HepG2 (cell line): ENCODE results near the gene PPFIA4. TPM values are rescaled to one million over a fixed set of nuclear protein-coding genes. Genes with fewer than 3 reads are reported as not detected.

ENCODE experiments used
- ATAC-seq: fragments of 200-7000 bp; cut with Tn5 transposase; 3 replicates; pipeline ENCODE4 v1.9.1; 2020; ENCODE audit warnings: mild to moderate bottlenecking, moderate library complexity
- BruUV-seq: library from RNA; stranded (reverse); fragments of 400-500 nt; replicated peaks from 2 replicates; lab custom pipeline; 2021; lab: Mats Ljungman, UMichigan
- CTCF ChIA-PET: fragments of 300-600 bp; formaldehyde crosslinking; extraction: SDS; loops from one replicate; lab custom pipeline; 2021; ENCODE audit warnings: low total read pairs, inconsistent platforms, low intra/inter-chr PET ratio; lab: Yijun Ruan, JAX
- POLR2A ChIA-PET: fragments of 350-600 bp; sonication (Branson Sonifier 250); formaldehyde crosslinking; loops from one replicate; lab custom pipeline; 2020; ENCODE audit warnings: antibody characterized with exemption, inconsistent platforms; lab: Yijun Ruan, JAX
- DNase-seq: peaks from one replicate; pipeline ENCODE4 v3.0.0-alpha.2; 2015; ENCODE audit warnings: low spot score
- FAIRE-seq: peaks from 3 replicates; lab custom pipeline; 2011; peaks lifted over from hg19 to GRCh38; lab: Jason Lieb, UNC
- H2AFZ ChIP-seq: one replicate; pipeline ENCODE4 v1.6.1; 2011; ENCODE audit warnings: low read length, inconsistent platforms
- H3K27ac ChIP-seq: fragments of 300-600 bp; 3 replicates; pipeline ENCODE4 v1.8.0; 2011; ENCODE audit warnings: mixed run types, mild to moderate bottlenecking, mixed read lengths, low read length, inconsistent platforms; ENCODE audit not compliant: insufficient read depth; ENCODE audit errors: extremely low read length
- H3K27me3 ChIP-seq, 2 experiments: fragments of 200-600 bp in 1 of 2; 2 replicates in 1 of 2; 3 replicates in 1 of 2; pipeline versions ENCODE4 v1.6.0 to v1.8.0; 2011; ENCODE audit warnings: low read length in 2 of 2, mild to moderate bottlenecking in 2 of 2, moderate library complexity in 2 of 2, inconsistent platforms in 1 of 2; ENCODE audit not compliant: insufficient read depth in 2 of 2, control insufficient read depth in 1 of 2
- H3K36me3 ChIP-seq, 2 experiments: fragments of 200-600 bp in 1 of 2; replicated peaks in 1 of 2; 2 replicates in 1 of 2; 3 replicates in 1 of 2; pipeline versions ENCODE4 v1.5.1 to v1.8.0; 2011; ENCODE audit warnings: low read length in 2 of 2, inconsistent platforms in 1 of 2; ENCODE audit not compliant: insufficient read depth in 2 of 2, control insufficient read depth in 1 of 2
- H3K4me1 ChIP-seq: 2 replicates; pipeline ENCODE4 v1.5.1; 2012; ENCODE audit warnings: low read length, inconsistent platforms; ENCODE audit not compliant: insufficient read depth
- H3K4me2 ChIP-seq: 2 replicates; pipeline ENCODE4 v1.6.0; 2011; ENCODE audit warnings: low read depth, low read length, inconsistent platforms
- H3K4me3 ChIP-seq, 3 experiments: fragments of 200-600 bp in 1 of 3; sonication (generic), shearing (Covaris generic) in 1 of 3; replicated peaks in 1 of 3; 2 replicates each; pipeline ENCODE4 v1.5.1; 2011 to 2016; ENCODE audit warnings: low read length in 3 of 3, inconsistent platforms in 2 of 3, low read depth in 2 of 3, mild to moderate bottlenecking in 2 of 3, control low read depth in 1 of 3, mixed read lengths in 1 of 3; ENCODE audit not compliant: insufficient read depth in 1 of 3
- H3K79me2 ChIP-seq: one replicate; pipeline ENCODE4 v1.6.1; 2011; ENCODE audit warnings: low read length, inconsistent platforms; ENCODE audit not compliant: insufficient read depth
- H3K9ac ChIP-seq: 2 replicates; pipeline ENCODE4 v1.6.0; 2011; ENCODE audit warnings: mild to moderate bottlenecking, low read depth, low read length, inconsistent platforms; ENCODE audit not compliant: insufficient read depth
- H3K9me3 ChIP-seq: 2 replicates; pipeline ENCODE4 v1.5.1; 2012; ENCODE audit warnings: mild to moderate bottlenecking, low read length
- H4K20me1 ChIP-seq: 2 replicates; pipeline ENCODE4 v1.6.0; 2011; ENCODE audit warnings: inconsistent platforms, mild to moderate bottlenecking, low read length, moderate library complexity; ENCODE audit not compliant: insufficient read depth
- HINFP ChIP-seq: sonication (generic); formaldehyde crosslinking; IDR thresholded peaks from 2 replicates; pipeline ENCODE4 v1.4.0; 2020; ENCODE audit warnings: low read depth, mild to moderate bottlenecking, missing genetic modification reagents
- MATR3 ChIP-seq: sonication (generic); formaldehyde crosslinking; IDR thresholded peaks from 2 replicates; pipeline ENCODE4 v1.4.0; 2020; ENCODE audit warnings: missing genetic modification reagents
- PRPF4 ChIP-seq: fragments of 200-400 bp; formaldehyde crosslinking; IDR thresholded peaks from 2 replicates; pipeline ENCODE4 v1.6.1; 2016; ENCODE audit warnings: low read length, low read depth; ENCODE audit not compliant: poor library complexity, severe bottlenecking
- SIN3A ChIP-seq: IDR thresholded peaks from 2 replicates; pipeline ENCODE4 v1.6.1; 2011; ENCODE audit warnings: low read depth, mild to moderate bottlenecking, control low read depth, low read length, borderline replicate concordance
- ZMYM4 ChIP-seq: sonication (generic); formaldehyde crosslinking; IDR thresholded peaks from 2 replicates; pipeline ENCODE4 v1.8.1; 2023; ENCODE audit warnings: mild to moderate bottlenecking, missing genetic modification reagents
- ZNF382 ChIP-seq: sonication (generic); formaldehyde crosslinking; IDR thresholded peaks from 2 replicates; pipeline ENCODE4 v1.5.0; 2020; ENCODE audit warnings: missing genetic modification reagents, mild to moderate bottlenecking, borderline replicate concordance
- ZNF580 ChIP-seq: IDR thresholded peaks from 2 replicates; pipeline ENCODE4 v1.6.1; 2016; ENCODE audit warnings: low read depth, borderline replicate concordance
- WGBS: methylation state at CpG from one replicate; pipeline ENCODE4 v1.1.6; 2017; ENCODE audit warnings: low lambda C conversion rate; 5-methylcytosine and 5-hydroxymethylcytosine counted together
- in situ Hi-C: cut with HindIII; loops from 2 replicates; pipeline ENCODE4 v1.10.0; 2017; ENCODE audit warnings: low pct_unique_long_range_greater_than_20kb; ENCODE audit not compliant: extremely low pct_ligation_motif_present
- intact Hi-C: fragments of 100-400 bp; cut with micrococcal nuclease; formaldehyde crosslinking; loops from one replicate; pipeline ENCODE4 v1.10.0; 2022; ENCODE audit not compliant: unreplicated experiment
- polyA plus RNA-seq, 8 experiments: library from polyadenylated mRNA; depleted of rRNA in 3 of 8; stranded (reverse) in 7 of 8; unstranded in 1 of 8; fragments of >200 nt; fragmentation: Illumina TruSeq in 4 of 8; extraction: Trizol in 4 of 8; gene quantifications; 2 replicates each; pipeline versions ENCODE4 v1.2.1 to v1.2.3, GENCODE V29; 2011 to 2016; ENCODE audit warnings: low read depth in 4 of 8, missing spikeins in 1 of 8, mixed read lengths in 1 of 8; ENCODE audit not compliant: insufficient read depth in 1 of 8
- total RNA-seq, 5 experiments: library from RNA; depleted of rRNA; stranded (reverse); fragments of >200 nt; fragmentation: Illumina TruSeq; extraction: Trizol; gene quantifications; 2 replicates each; pipeline ENCODE4 v1.2.3, GENCODE V29; 2016; ENCODE audit warnings: low read depth in 1 of 5

Gene PPFIA4
- total and polyA plus RNA-seq, 2 of the 13 experiments (the other 11 are each of a cell fraction or from before 2014, with no cell fraction given): 6.4 TPM; not detected in 1

GRCh38 chr1:203041351-203041932 lies 15.2 kb downstream of the PPFIA4 start:
- BruUV-seq: no TSS peak
- Histone ChIP-seq H3K36me3 (no peaks in the 10 kb centered on the region), H2AFZ (no peak overlapping the region), H3K4me2 (no peak overlapping the region), H3K9me3 (no peaks in the 10 kb centered on the region), H3K4me3 (no peak overlapping the region), H3K27ac (no peak overlapping the region), H3K27me3 (peaks cover 0 to 12% of the 10 kb centered on the region in 2 experiments; a peak in 2 of 5 replicates), H4K20me1 (peaks cover 2% of the 10 kb centered on the region; the same call in 1 of the 2 replicates), H3K79me2 (no peaks in the 10 kb centered on the region), H3K9ac (no peak overlapping the region), H3K4me1 (no peaks in the 10 kb centered on the region)
- whole genome bisulfite sequencing: 27% methylated on average over 3 of the region's 3 CpGs
- CTCF ChIA-PET: no interaction called here
- in situ Hi-C loops (no loop called here), intact Hi-C loops (no loop called here)
- DNase-seq: no peak
- no peak for FAIRE-seq
- POLR2A ChIA-PET: no interaction called here
- ATAC-seq: no peak
- TF ChIP-seq MATR3 (CRISPR knock-in tag): no peak
- TF ChIP-seq ZNF382: no peak
- TF ChIP-seq ZMYM4 (CRISPR knock-in tag): no peak
- no peak for TF ChIP-seq PRPF4
- no peak for TF ChIP-seq ZNF580 (CRISPR knock-in tag)

- no peak overlapping the region for H3K4me3 ChIP-seq
- peaks cover 2% of the 10 kb centered on the region; the same call in 1 of the 2 replicates for H4K20me1 ChIP-seq
- no peaks in the 10 kb centered on the region for H3K36me3 ChIP-seq
- ChIA-PET CTCF (no interaction called here), POLR2A (no interaction called here)
- H3K9me3 ChIP-seq: no peaks in the 10 kb centered on the region
- H3K27ac ChIP-seq: no peak overlapping the region
- DNase-seq: no peak
- no peak overlapping the region for H3K4me2 ChIP-seq
- FAIRE-seq: no peak
- in situ Hi-C loops (no loop called here), intact Hi-C loops (no loop called here)
- BruUV-seq: no TSS peak
- H3K79me2 ChIP-seq: no peaks in the 10 kb centered on the region
- WGBS: 70% methylated on average over 8 of the region's 14 CpGs
- no peaks in the 10 kb centered on the region for H3K4me1 ChIP-seq
- H3K27me3 ChIP-seq: peaks cover 0 to 14% of the 10 kb centered on the region in 2 experiments; a peak in 4 of 5 replicates
- TF ChIP-seq HINFP (CRISPR knock-in tag) (no peak), SIN3A (no peak)
- ATAC-seq: no peak
- no peak overlapping the region for H3K9ac ChIP-seq
- H2AFZ ChIP-seq: no peak overlapping the region
These were observed 17.7 kb downstream of the PPFIA4 start for GRCh38 chr1:203043830-203044545.
